Mucosa of rectum (tissue), 2 donors: ENCODE data around the gene FAM72B.
"Not testable (repeated sequence)": the region's sequence is repeated elsewhere in the genome, so short reads cannot be mapped to it uniquely, and the experiment has no call there.

Experiments used
- H3K27ac ChIP-seq, 2 donors: one replicate each; pipeline ENCODE4 v1.7.0; 2013; ENCODE audit warnings: inconsistent platforms in 2 of 2, low read depth in 2 of 2, low read length in 2 of 2
- H3K27me3 ChIP-seq, 2 donors: one replicate each; pipeline ENCODE4 v1.7.0; 2013; ENCODE audit warnings: low read length in 2 of 2; ENCODE audit not compliant: control insufficient read depth in 2 of 2, insufficient read depth in 2 of 2
- H3K36me3 ChIP-seq, 2 donors: one replicate each; pipeline ENCODE4 v1.7.0; 2013; ENCODE audit warnings: low read length in 2 of 2; ENCODE audit not compliant: control insufficient read depth in 2 of 2, insufficient read depth in 2 of 2
- H3K4me1 ChIP-seq, 2 donors: one replicate each; pipeline ENCODE4 v1.7.0; 2013; ENCODE audit warnings: low read length in 2 of 2, mild to moderate bottlenecking in 1 of 2; ENCODE audit not compliant: control insufficient read depth in 2 of 2, insufficient read depth in 2 of 2
- H3K4me3 ChIP-seq, 2 donors: one replicate each; pipeline ENCODE4 v1.7.0; 2013; ENCODE audit warnings: low read length in 2 of 2
- H3K9ac ChIP-seq, 2 donors: one replicate each; pipeline ENCODE4 v1.7.0; 2013; ENCODE audit warnings: low read length in 2 of 2, low read depth in 1 of 2, mild to moderate bottlenecking in 1 of 2
- H3K9me3 ChIP-seq, 2 donors: one replicate each; pipeline ENCODE4 v1.7.0; 2013; ENCODE audit warnings: low read length in 2 of 2; ENCODE audit not compliant: control insufficient read depth in 2 of 2
- donor health status: healthy.
- donor health status: Normal muscosa, but diverticular disease.

FAM72B gene

GRCh38 chr1:121215699-121216417, 31.7 kb upstream of the FAM72B start:
- H3K9ac ChIP-seq, H3K27me3 ChIP-seq, H3K36me3 ChIP-seq, H3K9me3 ChIP-seq, H3K4me1 ChIP-seq, H3K27ac ChIP-seq, H3K4me3 ChIP-seq: not testable (repeated sequence)

DNA sequence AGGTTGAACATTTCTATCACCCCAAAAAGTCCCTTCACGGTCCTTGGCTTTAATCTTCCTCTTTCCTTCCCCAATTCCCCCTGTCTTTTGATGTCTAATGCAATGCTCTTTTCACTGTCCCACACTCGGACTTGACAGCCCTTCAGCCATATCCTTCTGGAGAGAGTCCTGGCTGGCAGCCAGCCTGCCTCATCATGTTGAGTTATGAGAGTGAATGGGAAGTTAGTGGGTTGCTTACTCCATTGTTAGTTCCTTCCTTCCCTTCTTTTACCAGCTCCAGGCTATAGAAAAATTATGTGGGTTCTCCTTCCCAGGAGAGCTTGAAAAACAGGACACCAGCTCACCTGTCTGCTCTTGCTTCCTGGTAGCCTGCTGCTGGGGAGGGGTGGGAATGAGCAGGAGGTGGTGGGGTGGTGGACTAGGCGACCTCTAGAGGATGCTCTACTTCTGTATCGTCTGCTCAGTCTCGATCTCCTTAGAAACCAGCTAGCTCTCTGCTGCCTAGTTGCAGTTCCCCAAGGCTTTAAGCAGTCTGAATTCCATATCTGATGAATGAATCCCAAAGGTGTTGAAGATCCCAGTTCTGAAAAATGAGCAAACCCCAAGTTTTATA, 30.5 kb upstream of the FAM72B start:
- not testable (repeated sequence) for H3K4me3 ChIP-seq, H3K9ac ChIP-seq, H3K27me3 ChIP-seq, H3K4me1 ChIP-seq, H3K36me3 ChIP-seq, H3K27ac ChIP-seq, H3K9me3 ChIP-seq

GRCh38 chr1:121213491-121213890, 29.4 kb upstream of the FAM72B start:
- H3K4me3 ChIP-seq, H3K27me3 ChIP-seq, H3K9ac ChIP-seq, H3K9me3 ChIP-seq, H3K27ac ChIP-seq, H3K36me3 ChIP-seq, H3K4me1 ChIP-seq: not testable (repeated sequence)

- not testable (repeated sequence) for H3K36me3 ChIP-seq, H3K9ac ChIP-seq, H3K27me3 ChIP-seq, H3K4me3 ChIP-seq, H3K27ac ChIP-seq, H3K9me3 ChIP-seq, H3K4me1 ChIP-seq
These were observed 26.6 kb upstream of the FAM72B start for GRCh38 chr1:121210778-121211177.

- H3K9me3 ChIP-seq, H3K4me3 ChIP-seq, H3K9ac ChIP-seq, H3K27ac ChIP-seq, H3K27me3 ChIP-seq, H3K36me3 ChIP-seq, H3K4me1 ChIP-seq: not testable (repeated sequence)
These were observed 24.2 kb upstream of the FAM72B start for GRCh38 chr1:121208375-121208774.

DNA sequence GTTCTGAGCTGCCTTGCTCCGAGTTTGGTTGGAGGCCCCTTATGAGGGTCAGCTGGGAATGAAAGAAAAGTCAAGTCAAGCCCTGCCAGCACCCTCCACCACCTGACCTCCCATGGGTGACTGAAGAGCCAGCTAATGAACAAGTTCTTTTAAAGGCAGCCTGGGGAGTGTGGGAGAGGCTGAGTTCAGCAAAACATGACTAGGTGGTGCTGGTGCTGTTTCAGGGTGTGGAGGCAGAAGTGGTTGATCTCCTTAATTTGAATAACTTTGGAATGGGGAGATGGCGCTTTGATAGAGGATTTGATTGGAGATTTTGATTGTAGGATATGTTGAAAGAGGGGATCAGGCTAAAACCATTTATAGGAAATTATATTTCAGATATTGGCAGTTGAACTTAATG, 23.2 kb upstream of the FAM72B start:
- not testable (repeated sequence) for H3K27ac ChIP-seq, H3K4me1 ChIP-seq, H3K9me3 ChIP-seq, H3K27me3 ChIP-seq, H3K4me3 ChIP-seq, H3K36me3 ChIP-seq, H3K9ac ChIP-seq

DNA sequence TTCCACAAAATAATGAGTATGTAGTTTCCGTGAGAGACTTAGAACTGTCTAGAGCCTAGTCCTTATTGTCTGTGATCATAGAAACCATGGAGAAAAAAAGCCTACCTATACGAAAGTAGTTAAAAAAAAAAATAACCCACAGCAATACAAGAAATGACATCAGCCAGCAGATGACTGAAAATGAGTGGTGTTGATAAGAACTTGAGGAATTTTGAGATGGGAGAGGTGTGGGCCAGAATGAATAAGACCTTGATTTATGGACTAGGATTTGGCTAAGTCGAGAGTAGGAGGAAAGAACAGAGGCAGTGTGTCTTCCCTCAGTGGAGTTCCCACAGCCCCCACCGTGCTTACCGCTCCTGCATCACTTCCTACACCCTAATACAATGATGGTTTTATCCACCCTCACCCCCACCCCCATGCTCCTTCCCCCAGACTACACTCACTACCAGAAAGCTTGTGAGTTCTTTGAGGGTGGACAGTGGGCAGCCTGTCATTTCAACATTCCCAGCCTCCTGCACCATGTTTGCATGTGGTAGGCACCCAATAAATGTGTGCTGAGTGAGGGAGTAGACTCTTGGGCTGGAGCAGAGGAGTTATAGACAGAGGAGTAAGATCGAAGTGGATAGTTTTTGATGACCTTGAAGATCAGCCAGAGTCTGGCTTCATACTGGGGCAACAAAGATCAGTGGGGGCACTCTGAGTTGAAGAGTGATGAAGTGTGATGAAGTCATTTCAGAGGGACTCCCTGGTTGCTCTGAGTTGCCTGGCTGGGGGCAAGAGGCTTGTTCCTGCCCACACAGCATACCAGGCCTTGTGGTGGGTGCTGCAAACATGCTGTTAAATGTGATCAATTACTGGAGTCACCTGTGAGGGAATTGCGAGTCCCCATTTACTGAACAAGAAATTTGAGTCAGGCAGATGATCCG, 21.9 kb upstream of the FAM72B start:
- H3K9me3 ChIP-seq, H3K4me3 ChIP-seq, H3K27me3 ChIP-seq, H3K36me3 ChIP-seq, H3K27ac ChIP-seq, H3K4me1 ChIP-seq, H3K9ac ChIP-seq: not testable (repeated sequence)

DNA sequence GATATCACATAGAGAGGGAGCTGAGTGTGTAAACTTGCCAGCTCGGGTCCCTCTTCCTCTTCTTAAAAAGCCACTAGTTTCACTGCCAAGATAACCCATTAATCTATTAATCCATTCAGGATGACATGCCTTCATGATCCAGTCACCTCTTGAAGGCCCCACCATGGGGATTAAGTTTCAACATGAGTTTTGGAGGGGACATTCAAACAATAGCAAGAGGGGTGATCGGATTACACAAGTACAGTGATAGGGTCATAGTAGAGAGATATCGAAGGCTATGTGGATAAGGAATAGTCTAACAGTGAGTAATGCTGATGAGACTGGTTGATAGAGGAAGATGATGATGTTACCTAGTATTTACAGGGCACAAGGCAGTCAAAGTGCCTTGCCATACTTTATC, 18.8 kb upstream of the FAM72B start:
- not testable (repeated sequence) for H3K4me3 ChIP-seq, H3K9me3 ChIP-seq, H3K9ac ChIP-seq, H3K27ac ChIP-seq, H3K27me3 ChIP-seq, H3K4me1 ChIP-seq, H3K36me3 ChIP-seq

GRCh38 chr1:121200985-121201981, 17.1 kb upstream of the FAM72B start:
- H3K4me1 ChIP-seq, result not testable (repeated sequence)

More at GRCh38 chr1:121200985-121201981, 17.1 kb upstream of the FAM72B start:
- not testable (repeated sequence) for H3K36me3 ChIP-seq, H3K9me3 ChIP-seq, H3K27me3 ChIP-seq, H3K9ac ChIP-seq, H3K27ac ChIP-seq, H3K4me3 ChIP-seq
